IMR-90 (cell line): ENCODE measurements around the gene NDUFV2.

ENCODE experiments used
- CEBPB ChIP-seq: IDR thresholded peaks from 2 replicates; pipeline ENCODE4 v1.6.1; 2012; ENCODE audit warnings: low read depth, low read length, improper control_type of control experiment
- CHD1 ChIP-seq: IDR thresholded peaks from 2 replicates; pipeline ENCODE4 v1.6.1; 2012; ENCODE audit warnings: low read depth, low read length, improper control_type of control experiment
- CTCF ChIP-seq: conservative IDR thresholded peaks from 2 replicates; pipeline ENCODE4 v1.5.1; 2012; ENCODE audit warnings: mild to moderate bottlenecking, low read depth, low read length, improper control_type of control experiment
- FOS ChIP-seq: fragments of 150-350 bp; IDR thresholded peaks from 2 replicates; pipeline ENCODE4 v1.6.1; 2016; ENCODE audit warnings: low read depth, low read length
- MAZ ChIP-seq: IDR thresholded peaks from 2 replicates; pipeline ENCODE4 v1.6.1; 2012; ENCODE audit warnings: low read depth, mild to moderate bottlenecking, low read length, improper control_type of control experiment, moderate library complexity, borderline replicate concordance
- MXI1 ChIP-seq: IDR thresholded peaks from 2 replicates; pipeline ENCODE4 v1.6.1; 2012; ENCODE audit warnings: low read depth, mild to moderate bottlenecking, low read length, moderate library complexity, borderline replicate concordance
- NFE2L2 ChIP-seq: fragments of 150-350 bp; IDR thresholded peaks from 2 replicates; pipeline ENCODE4 v1.6.1; 2016; ENCODE audit warnings: low read depth, mild to moderate bottlenecking, low read length
- POLR2A ChIP-seq: IDR thresholded peaks from 2 replicates; pipeline ENCODE4 v1.6.1; 2012; ENCODE audit warnings: mild to moderate bottlenecking, low read depth, low read length
- RAD21 ChIP-seq: IDR thresholded peaks from 2 replicates; pipeline ENCODE4 v1.6.1; 2012; ENCODE audit warnings: low read length, improper control_type of control experiment
- RCOR1 ChIP-seq: IDR thresholded peaks from 2 replicates; pipeline ENCODE4 v1.6.1; 2012; ENCODE audit warnings: mild to moderate bottlenecking, low read length, improper control_type of control experiment; ENCODE audit not compliant: insufficient replicate concordance
- RFX5 ChIP-seq: IDR thresholded peaks from 2 replicates; pipeline ENCODE4 v1.8.0; 2012; ENCODE audit warnings: low read depth, mild to moderate bottlenecking, low read length, moderate library complexity
- SMC3 ChIP-seq: fragments of 150-350 bp; IDR thresholded peaks from 2 replicates; pipeline ENCODE4 v1.6.1; 2016; ENCODE audit warnings: low read depth, mild to moderate bottlenecking, antibody characterized with exemption, low read length, moderate library complexity
- TF ChIP-seq, protein P1 (sequence below): fragments of 150-350 bp; IDR thresholded peaks from 2 replicates; pipeline ENCODE4 v1.6.1; 2017; ENCODE audit warnings: mild to moderate bottlenecking, antibody characterized with exemption, low read length, low read depth

GRCh38 chr18:9150121-9150520 is 47.6 kb downstream of the NDUFV2 start:
- no peak for TF ChIP-seq CTCF
- no peak for TF ChIP-seq RFX5
- TF ChIP-seq FOS = no peak
- no peak for TF ChIP-seq CEBPB
- TF ChIP-seq MAZ = no peak
- TF ChIP-seq, protein P1, sequence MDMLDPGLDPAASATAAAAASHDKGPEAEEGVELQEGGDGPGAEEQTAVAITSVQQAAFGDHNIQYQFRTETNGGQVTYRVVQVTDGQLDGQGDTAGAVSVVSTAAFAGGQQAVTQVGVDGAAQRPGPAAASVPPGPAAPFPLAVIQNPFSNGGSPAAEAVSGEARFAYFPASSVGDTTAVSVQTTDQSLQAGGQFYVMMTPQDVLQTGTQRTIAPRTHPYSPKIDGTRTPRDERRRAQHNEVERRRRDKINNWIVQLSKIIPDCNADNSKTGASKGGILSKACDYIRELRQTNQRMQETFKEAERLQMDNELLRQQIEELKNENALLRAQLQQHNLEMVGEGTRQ = no peak
- no peak for TF ChIP-seq POLR2A
- no peak for TF ChIP-seq RAD21
- no peak for TF ChIP-seq CHD1
- no peak for TF ChIP-seq RCOR1
- no peak for TF ChIP-seq NFE2L2
- no peak for TF ChIP-seq SMC3
- no peak for TF ChIP-seq MXI1
